ENCODE data around the gene TMEM252. TPM values are rescaled to one million over a fixed set of nuclear protein-coding genes. Genes with fewer than 3 reads are reported as not detected.

TMEM252 gene
- total RNA-seq, 4 donors from 2014 or later: not detected

- Histone ChIP-seq H3K4me1 (no peaks in the 10 kb centered on the region), H3K27ac (no peak overlapping the region), H3K27me3 (no peaks in the 10 kb centered on the region), H3K9me3 (no peaks in the 10 kb centered on the region), H3K36me3 (peaks cover 0 to 8% (median 0%) of the 10 kb centered on the region in 3 donors), H3K4me3 (no peak overlapping the region)
- DNase-seq (ENCODE audit: low spot score in 2 of 2): peak in 1 of 2 donors; percentile 2
- 49 to 64% methylated on average over 7 of the region's 7 CpGs for WGBS, 2 donors
- no peak for TF ChIP-seq CTCF (IDR thresholded peaks at IDR 0.05)
- no peak for TF ChIP-seq EP300 (IDR thresholded peaks at IDR 0.05)
- no peak for TF ChIP-seq POLR2A (IDR thresholded peaks at IDR 0.05)
Observed at GRCh38 chr9:68530618-68531017, 10.1 kb downstream of the TMEM252 start.

- WGBS, 2 donors: 85 to 91% methylated on average over 4 of the region's 4 CpGs
- Histone ChIP-seq H3K4me3 (no peak overlapping the region), H3K9me3 (no peaks in the 10 kb centered on the region), H3K4me1 (no peaks in the 10 kb centered on the region), H3K27ac (no peak overlapping the region), H3K27me3 (no peaks in the 10 kb centered on the region), H3K36me3 (no peaks in the 10 kb centered on the region)
- no peak for TF ChIP-seq EP300 (IDR thresholded peaks at IDR 0.05)
- no peak for TF ChIP-seq POLR2A (IDR thresholded peaks at IDR 0.05)
- TF ChIP-seq CTCF (IDR thresholded peaks at IDR 0.05): no peak
- no peak for DNase-seq (ENCODE audit: low spot score in 2 of 2)
Observed at GRCh38 chr9:68523367-68523936, 17.2 kb downstream of the TMEM252 start.

GRCh38 chr9:68522954-68523353 lies 17.7 kb downstream of the TMEM252 start:
- peaks cover 0 to 3% (median 0%) of the 10 kb centered on the region in 4 donors for H3K9me3 ChIP-seq
- no peak overlapping the region for H3K27ac ChIP-seq
- no peaks in the 10 kb centered on the region for H3K27me3 ChIP-seq
- 84 to 89% methylated on average over 3 of the region's 3 CpGs for WGBS, 2 donors
- H3K36me3 ChIP-seq: peaks cover 0 to 3% (median 0%) of the 10 kb centered on the region in 3 donors
- no peak for TF ChIP-seq EP300 (IDR thresholded peaks at IDR 0.05)
- no peak for TF ChIP-seq POLR2A (IDR thresholded peaks at IDR 0.05)
- no peak for TF ChIP-seq CTCF (IDR thresholded peaks at IDR 0.05)
- H3K4me1 ChIP-seq: no peaks in the 10 kb centered on the region
- no peak for DNase-seq (ENCODE audit: low spot score in 2 of 2)
- H3K4me3 ChIP-seq: no peak overlapping the region

- peaks cover 0 to 5% (median 0%) of the 10 kb centered on the region in 4 donors for H3K9me3 ChIP-seq
- peak in 1 of 2 donors; percentile 15 for DNase-seq (ENCODE audit: low spot score in 2 of 2)
- H3K36me3 ChIP-seq: peaks cover 0 to 5% (median 0%) of the 10 kb centered on the region in 3 donors
- no peak overlapping the region for H3K27ac ChIP-seq
- WGBS, 2 donors: 48 to 60% methylated on average over 4 of the region's 4 CpGs
- H3K4me3 ChIP-seq: no peak overlapping the region
- no peaks in the 10 kb centered on the region for H3K27me3 ChIP-seq
- TF ChIP-seq CTCF (IDR thresholded peaks at IDR 0.05) (no peak), EP300 (IDR thresholded peaks at IDR 0.05) (no peak), POLR2A (IDR thresholded peaks at IDR 0.05) (no peak)
- H3K4me1 ChIP-seq: no peaks in the 10 kb centered on the region
Observed at GRCh38 chr9:68522131-68522530, 18.6 kb downstream of the TMEM252 start.

- Histone ChIP-seq H3K27ac (no peak overlapping the region), H3K9me3 (peaks cover 0 to 5% (median 0%) of the 10 kb centered on the region in 4 donors), H3K4me3 (no peak overlapping the region), H3K27me3 (no peaks in the 10 kb centered on the region), H3K4me1 (no peaks in the 10 kb centered on the region), H3K36me3 (peaks cover 0 to 5% (median 0%) of the 10 kb centered on the region in 3 donors)
- 87 to 90% methylated on average over 4 of the region's 4 CpGs for WGBS, 2 donors
- TF ChIP-seq POLR2A (IDR thresholded peaks at IDR 0.05) (no peak), EP300 (IDR thresholded peaks at IDR 0.05) (peak in 1 of 2 donors; percentile 48), CTCF (IDR thresholded peaks at IDR 0.05) (no peak)
- DNase-seq (ENCODE audit: low spot score in 2 of 2): no peak
Observed at GRCh38 chr9:68515326-68516017, 25.2 kb downstream of the TMEM252 start.

Measured in tibial nerve (tissue), 4 donors.